HG03558 (cell line): ENCODE results near the gene ZNF211.

Experiments
- ATAC-seq: cut with Tn5 transposase; IDR thresholded peaks from one replicate; pipeline ENCODE4 v1.9.1; 2021; ENCODE audit warnings: moderate number of reproducible peaks; ENCODE audit not compliant: unreplicated experiment; ENCODE audit errors: extremely low read depth

Gene ZNF211

GRCh38 chr19:57632987-57633831 is at the start of gene ZNF211:
Gene ZNF211, plus strand, starts transcription at chr19:57633168. Its CDS starts 179 bp downstream, at chr19:57633347.
- ATAC-seq = peak; percentile 49

- ATAC-seq = peak; percentile 52
These were observed 49.2 kb upstream of the ZNF211 start, which contains the start of gene ZIK1 for GRCh38 chr19:57583521-57584416. Gene ZIK1, plus strand, starts transcription at chr19:57584145. Its CDS starts 212 bp downstream, at chr19:57584357.

GRCh38 chr19:57587529-57587928 is 45.4 kb upstream of the ZNF211 start:
- no peak for ATAC-seq

- no peak for ATAC-seq
These were observed 33.6 kb upstream of the ZNF211 start for GRCh38 chr19:57599377-57599760.

GRCh38 chr19:57599761-57600383 is 33.1 kb upstream of the ZNF211 start, which contains the start of gene ZNF530:
Gene ZNF530, plus strand, starts transcription at chr19:57599885. Its CDS starts 4,461 bp downstream, at chr19:57604346.
- ATAC-seq = peak; percentile 80

- ATAC-seq = no peak
These were observed 26.0 kb upstream of the ZNF211 start for GRCh38 chr19:57606931-57607330.

GRCh38 chr19:57611113-57611512 is 21.9 kb upstream of the ZNF211 start:
- no peak for ATAC-seq

- peak; percentile 65 for ATAC-seq
These were observed 18.8 kb upstream of the ZNF211 start, which contains the start of gene ZNF134 for GRCh38 chr19:57613941-57614743. Gene ZNF134, plus strand, starts transcription at chr19:57614242. Its CDS starts 5,227 bp downstream, at chr19:57619469.

GRCh38 chr19:57615346-57615745 is 17.6 kb upstream of the ZNF211 start:
- no peak for ATAC-seq

- ATAC-seq = no peak
These were observed 12.2 kb upstream of the ZNF211 start for GRCh38 chr19:57620673-57621348.

- no peak for ATAC-seq
These were observed 9.9 kb upstream of the ZNF211 start for GRCh38 chr19:57623091-57623490.

- ATAC-seq = no peak
These were observed 814 bp downstream of the ZNF211 start for GRCh38 chr19:57633832-57634131.

- no peak for ATAC-seq
These were observed 4.4 kb downstream of the ZNF211 start for GRCh38 chr19:57637379-57637778.

GRCh38 chr19:57641715-57642234 is 8.8 kb downstream of the ZNF211 start:
- ATAC-seq = no peak

- ATAC-seq = no peak
These were observed 9.6 kb downstream of the ZNF211 start for GRCh38 chr19:57642396-57643046.

- ATAC-seq = no peak
These were observed 10.8 kb downstream of the ZNF211 start for GRCh38 chr19:57643734-57644133.

- ATAC-seq = no peak
These were observed 15.5 kb downstream of the ZNF211 start for GRCh38 chr19:57648331-57649003.

GRCh38 chr19:57651654-57651996 is 18.7 kb downstream of the ZNF211 start:
- ATAC-seq = no peak
